Ectodermal cell (in vitro differentiated cells): ENCODE measurements around the gene EPB41L2.

Source experiments
- H3K27ac ChIP-seq: 2 replicates; pipeline ENCODE4 v1.7.0; 2013; ENCODE audit warnings: mild to moderate bottlenecking, low read depth, low read length; ENCODE audit not compliant: insufficient read depth, poor library complexity, severe bottlenecking
- H3K27me3 ChIP-seq: 2 replicates; pipeline ENCODE4 v1.7.0; 2013; ENCODE audit warnings: mild to moderate bottlenecking, low read length; ENCODE audit not compliant: insufficient read depth, control insufficient read depth, poor library complexity, severe bottlenecking
- H3K36me3 ChIP-seq: one replicate; pipeline ENCODE4 v1.7.0; 2013; ENCODE audit warnings: low read length; ENCODE audit not compliant: control insufficient read depth, insufficient read depth
- H3K4me1 ChIP-seq: one replicate; pipeline ENCODE4 v1.7.0; 2013; ENCODE audit warnings: low read length; ENCODE audit not compliant: control insufficient read depth, insufficient read depth
- H3K4me3 ChIP-seq: 2 replicates; pipeline ENCODE4 v1.7.0; 2013; ENCODE audit warnings: low read depth, low read length, control low read depth; ENCODE audit not compliant: insufficient read depth
- H3K9me3 ChIP-seq: 2 replicates; pipeline ENCODE4 v1.7.0; 2013; ENCODE audit warnings: mild to moderate bottlenecking, low read length, moderate library complexity; ENCODE audit not compliant: control insufficient read depth
- WGBS, 2 experiments: methylation state at CpG; one replicate each; pipeline ENCODE4 v1.1.7; 2013; ENCODE audit warnings: missing lambda C conversion rate in 2 of 2; 5-methylcytosine and 5-hydroxymethylcytosine counted together

Gene EPB41L2

DNA sequence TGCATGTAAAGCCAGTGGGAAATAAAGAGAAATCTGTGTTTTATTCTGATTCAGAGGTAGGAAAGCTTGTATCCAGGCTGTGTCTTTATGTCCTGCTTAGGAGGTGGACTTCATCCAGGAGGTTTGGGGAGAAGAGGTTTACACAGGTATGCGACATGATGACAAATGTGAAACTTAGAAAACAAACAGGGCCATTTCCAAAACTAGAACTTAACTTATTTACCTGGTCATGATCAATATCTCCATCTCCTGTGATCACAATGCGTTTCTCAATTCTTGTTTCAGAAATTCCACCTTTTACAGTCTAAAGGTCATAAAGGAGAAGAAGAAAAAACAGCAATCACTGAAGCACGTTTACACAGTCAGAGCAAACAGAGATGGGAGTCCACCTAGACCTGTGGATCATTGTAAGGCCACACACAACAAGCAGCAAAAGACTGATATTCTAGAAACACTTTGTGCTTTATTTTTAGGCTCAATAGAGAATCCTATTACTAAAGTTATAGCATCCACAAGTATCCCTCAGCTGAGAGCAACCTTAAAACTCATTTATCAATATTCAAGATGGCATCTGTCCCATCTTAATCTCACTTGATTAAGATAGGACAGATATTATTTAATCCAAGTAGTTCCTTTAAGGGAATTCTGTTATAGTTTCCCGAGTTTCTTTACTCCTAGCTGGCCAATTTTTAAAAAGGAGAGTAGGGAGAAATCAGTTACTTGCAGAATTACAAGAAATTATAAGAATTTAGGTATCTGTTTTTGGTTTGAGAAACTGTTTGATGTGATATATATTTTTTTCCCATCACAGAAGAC lies 199.4 kb downstream of the EPB41L2 start:
- H3K9me3 ChIP-seq = no peaks in the 10 kb centered on the region
- no peaks in the 10 kb centered on the region for H3K27me3 ChIP-seq
- H3K4me1 ChIP-seq = peaks cover under 1% of the 10 kb centered on the region
- H3K27ac ChIP-seq = no peak overlapping the region
- 93 to 100% methylated on average over 4 of the region's 4 CpGs for WGBS, 2 experiments
- H3K4me3 ChIP-seq = no peak overlapping the region
- no peaks in the 10 kb centered on the region for H3K36me3 ChIP-seq

GRCh38 chr6:130862370-130862769 lies 200.7 kb downstream of the EPB41L2 start:
- 88 to 90% methylated on average over 1 to 2 of the region's 2 CpGs for WGBS, 2 experiments
- no peaks in the 10 kb centered on the region for H3K27me3 ChIP-seq
- H3K27ac ChIP-seq = no peak overlapping the region
- H3K36me3 ChIP-seq = no peaks in the 10 kb centered on the region
- H3K4me1 ChIP-seq = no peaks in the 10 kb centered on the region
- H3K4me3 ChIP-seq = no peak overlapping the region
- no peaks in the 10 kb centered on the region for H3K9me3 ChIP-seq

GRCh38 chr6:130859161-130859867 lies 203.7 kb downstream of the EPB41L2 start:
- Histone ChIP-seq H3K4me3 (no peak overlapping the region), H3K36me3 (peaks cover 3% of the 10 kb centered on the region), H3K4me1 (no peaks in the 10 kb centered on the region), H3K27ac (no peak overlapping the region), H3K9me3 (no peaks in the 10 kb centered on the region), H3K27me3 (no peaks in the 10 kb centered on the region)
- 93 to 94% methylated on average over 11 of the region's 11 CpGs for WGBS, 2 experiments

GRCh38 chr6:130858498-130859160 lies 204.4 kb downstream of the EPB41L2 start:
- H3K27ac ChIP-seq = no peak overlapping the region
- H3K9me3 ChIP-seq = no peaks in the 10 kb centered on the region
- 84 to 94% methylated on average over 2 of the region's 2 CpGs for WGBS, 2 experiments
- H3K36me3 ChIP-seq = peaks cover 3% of the 10 kb centered on the region
- H3K4me1 ChIP-seq = peaks cover 5% of the 10 kb centered on the region
- H3K27me3 ChIP-seq = no peaks in the 10 kb centered on the region
- H3K4me3 ChIP-seq = no peak overlapping the region

- Histone ChIP-seq H3K4me3 (no peak overlapping the region), H3K9me3 (no peaks in the 10 kb centered on the region), H3K27me3 (no peaks in the 10 kb centered on the region), H3K27ac (no peak overlapping the region), H3K4me1 (peaks cover 11% of the 10 kb centered on the region), H3K36me3 (peaks cover 3% of the 10 kb centered on the region)
- 70 to 78% methylated on average over 4 of the region's 4 CpGs for WGBS, 2 experiments
Measured at GRCh38 chr6:130858054-130858453, 205.0 kb downstream of the EPB41L2 start.

DNA sequence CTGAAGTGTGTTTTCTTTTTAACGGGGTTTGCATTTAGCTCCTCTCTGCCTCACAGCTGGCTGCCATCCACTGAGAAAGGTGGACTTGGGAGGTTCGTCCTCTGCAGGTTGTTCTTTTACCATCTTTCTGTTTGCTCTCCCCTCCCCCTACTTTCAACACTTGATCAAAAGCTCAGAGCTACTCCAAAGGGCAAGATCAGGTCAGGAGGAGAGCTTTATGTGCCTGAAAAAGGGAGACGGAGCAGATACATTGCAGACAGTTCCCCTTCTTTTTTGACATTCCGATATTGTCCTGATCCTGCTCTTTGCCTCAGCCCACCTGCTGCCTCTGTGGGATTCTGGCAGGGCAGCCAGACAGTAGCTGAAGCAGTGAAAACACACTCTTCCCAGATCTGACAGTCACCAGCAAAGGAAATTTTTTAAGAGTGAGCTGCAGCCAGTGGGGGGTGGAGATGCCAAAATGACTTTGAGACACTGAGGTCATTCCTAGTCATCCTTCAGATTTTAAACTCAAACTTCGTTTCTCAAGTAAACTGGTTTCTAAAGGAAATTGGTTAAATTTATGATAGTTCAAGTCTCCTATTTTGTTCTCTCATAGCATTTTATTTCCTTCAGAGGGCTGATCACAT lies 209.4 kb downstream of the EPB41L2 start:
- Histone ChIP-seq H3K9me3 (no peaks in the 10 kb centered on the region), H3K4me3 (no peak overlapping the region)

DNA sequence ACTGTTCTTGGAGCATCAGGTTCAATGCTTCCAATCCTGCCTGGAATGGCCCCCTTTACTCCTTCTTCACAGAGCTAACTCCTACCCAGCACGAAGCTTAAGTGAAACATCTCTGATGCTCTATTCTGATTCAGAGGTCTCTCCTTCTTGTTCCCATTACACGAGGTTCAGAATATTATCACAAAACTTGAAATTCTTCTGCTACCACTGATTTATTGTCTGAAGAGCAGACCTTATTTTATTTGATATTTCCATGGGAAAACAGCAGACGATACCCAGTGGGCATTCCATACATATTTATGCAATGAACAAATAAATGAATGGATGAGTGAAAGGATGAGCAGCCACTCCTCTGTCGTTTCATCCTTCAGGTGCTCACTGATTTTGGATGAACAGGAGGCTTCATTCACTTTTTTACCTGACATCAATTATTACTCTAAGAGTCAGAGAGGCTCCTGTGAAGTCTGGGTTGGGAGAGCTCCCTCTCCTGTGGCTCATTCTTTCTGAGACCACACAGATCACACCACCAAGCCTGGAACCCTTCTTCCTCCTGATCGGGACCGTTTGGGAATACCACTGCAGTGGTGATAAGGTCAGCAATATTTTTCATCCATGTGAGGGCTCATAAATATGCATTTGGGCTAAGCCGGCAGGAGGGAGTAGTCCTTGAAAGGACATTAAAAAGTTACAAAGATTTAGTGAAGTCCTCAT lies 210.0 kb downstream of the EPB41L2 start:
- no peak overlapping the region for H3K4me3 ChIP-seq
- peaks cover 13% of the 10 kb centered on the region for H3K4me1 ChIP-seq
- H3K36me3 ChIP-seq = peaks cover 3% of the 10 kb centered on the region
- H3K27me3 ChIP-seq = no peaks in the 10 kb centered on the region
- 70 to 83% methylated on average over 4 to 7 of the region's 7 CpGs for WGBS, 2 experiments
- no peaks in the 10 kb centered on the region for H3K9me3 ChIP-seq
- peak overlapping the region; percentile 9 for H3K27ac ChIP-seq

More for the DNA sequence above, 209.4 kb downstream of the EPB41L2 start:
- Histone ChIP-seq H3K27ac (peak overlapping the region; percentile 9), H3K4me1 (peaks cover 13% of the 10 kb centered on the region), H3K36me3 (peaks cover 3% of the 10 kb centered on the region), H3K27me3 (no peaks in the 10 kb centered on the region)
- WGBS, 2 experiments = 22 to 36% methylated on average over 4 of the region's 5 CpGs

DNA sequence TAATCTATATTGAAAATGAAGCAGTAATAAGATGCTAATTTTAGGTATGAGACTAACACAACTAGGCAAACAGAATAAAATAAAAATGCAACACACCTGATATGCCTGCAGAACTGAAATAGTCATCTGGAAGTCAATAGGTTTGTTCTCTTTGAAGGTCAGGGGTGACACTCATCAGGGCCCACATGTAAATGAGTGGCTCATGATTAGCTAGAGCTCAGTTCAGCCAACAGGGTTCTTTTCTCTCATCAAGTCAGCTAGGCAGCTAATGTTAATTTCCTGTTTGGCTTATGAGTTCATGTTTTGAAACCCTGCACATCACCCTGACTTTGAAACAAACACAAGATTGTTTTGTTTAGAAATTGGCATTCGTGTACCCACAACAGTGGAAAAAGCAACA lies 212.0 kb downstream of the EPB41L2 start:
- Histone ChIP-seq H3K36me3 (peaks cover 3% of the 10 kb centered on the region), H3K9me3 (no peaks in the 10 kb centered on the region), H3K27ac (no peak overlapping the region), H3K4me1 (peaks cover 13% of the 10 kb centered on the region), H3K27me3 (no peaks in the 10 kb centered on the region), H3K4me3 (no peak overlapping the region)
- WGBS, 2 experiments = 89 to 95% methylated on average over 1 of the region's 1 CpG

- H3K4me1 ChIP-seq = peaks cover 13% of the 10 kb centered on the region
Measured at GRCh38 chr6:130849594-130849993, 213.5 kb downstream of the EPB41L2 start.

More at GRCh38 chr6:130849594-130849993, 213.5 kb downstream of the EPB41L2 start:
- Histone ChIP-seq H3K4me3 (no peak overlapping the region), H3K27me3 (no peaks in the 10 kb centered on the region), H3K36me3 (no peaks in the 10 kb centered on the region), H3K27ac (no peak overlapping the region), H3K9me3 (no peaks in the 10 kb centered on the region)
- 98 to 100% methylated on average over 1 of the region's 1 CpG for WGBS, 2 experiments
